ENCODE data around the gene GNLY.

The GNLY gene

GRCh38 chr2:85747441-85747840 lies 53.3 kb downstream of the GNLY start:
- no peak for TF ChIP-seq CTCF (IDR thresholded peaks at IDR 0.05; ENCODE audit: low read depth, low read length)
- no peak for DNase-seq (ENCODE audit: extremely low read depth, low read depth)

- no peak for TF ChIP-seq CTCF (IDR thresholded peaks at IDR 0.05; ENCODE audit: low read depth, low read length)
- no peak for DNase-seq (ENCODE audit: extremely low read depth, low read depth)
Measured at GRCh38 chr2:85748039-85748734, 54.0 kb downstream of the GNLY start.
